Stimulated activated CD8-positive, alpha-beta memory T cell treated with anti-CD3 and anti-CD28 coated beads, Interleukin-15, amount 100 ng/mL, for 4 hours (primary cell): Measurements from ENCODE around the gene GSTM3.
A peak's percentile ranks its signal among the peaks of the same experiment; 100 is the strongest.
"Not testable (repeated sequence)": the region's sequence is repeated elsewhere in the genome, so short reads cannot be mapped to it uniquely, and the experiment has no call there.

Experiments used
- DNase-seq, 2 donors: peaks; one replicate each; pipeline ENCODE4 v3.0.0-alpha.2; 2020; ENCODE audit warnings: low read depth in 2 of 2

GSTM3 gene

GRCh38 chr1:109762039-109762585, 21.3 kb upstream of the GSTM3 start:
- DNase-seq = no peak

- DNase-seq = no peak
Measured at GRCh38 chr1:109761227-109762038, 20.6 kb upstream of the GSTM3 start.

- no peak for DNase-seq
Measured at GRCh38 chr1:109760581-109761226, 19.9 kb upstream of the GSTM3 start.

GRCh38 chr1:109759513-109760334, 18.9 kb upstream of the GSTM3 start:
- DNase-seq = no peak

- DNase-seq = no peak
Measured at GRCh38 chr1:109757936-109758786, 17.3 kb upstream of the GSTM3 start.

DNA sequence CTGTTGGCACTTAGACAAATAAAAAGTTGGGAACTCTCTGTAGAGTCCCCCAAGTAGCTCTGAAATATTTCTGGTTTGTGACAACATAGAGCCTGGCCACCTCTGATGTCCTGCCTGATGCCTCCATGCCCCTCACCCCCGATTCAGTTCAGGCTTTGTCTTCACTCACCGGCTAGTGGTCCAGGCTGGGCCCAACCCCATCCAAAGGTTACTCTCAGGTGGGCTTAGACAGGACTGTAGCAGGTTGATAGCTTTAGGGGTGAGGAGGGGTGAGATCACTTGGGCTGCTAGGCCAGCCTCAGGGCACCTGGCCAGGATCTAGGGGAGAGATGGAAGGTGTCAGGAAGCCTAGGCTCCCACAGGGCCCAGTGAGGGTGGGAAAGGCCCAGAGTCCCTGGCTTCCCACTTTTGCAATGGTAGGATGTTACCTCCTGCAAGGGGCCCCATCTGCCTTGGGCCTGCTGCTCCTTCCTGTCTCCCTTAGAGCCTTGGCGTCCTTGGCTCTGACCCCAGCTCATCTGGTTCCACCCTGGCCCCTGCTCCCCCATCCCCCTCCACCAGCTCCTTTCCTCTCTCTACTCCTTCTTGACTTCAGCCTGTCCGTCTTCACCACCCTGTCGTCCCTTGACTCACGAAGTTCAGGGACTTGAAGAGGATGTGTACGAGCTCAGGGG, 16.1 kb upstream of the GSTM3 start:
- no peak for DNase-seq

DNA sequence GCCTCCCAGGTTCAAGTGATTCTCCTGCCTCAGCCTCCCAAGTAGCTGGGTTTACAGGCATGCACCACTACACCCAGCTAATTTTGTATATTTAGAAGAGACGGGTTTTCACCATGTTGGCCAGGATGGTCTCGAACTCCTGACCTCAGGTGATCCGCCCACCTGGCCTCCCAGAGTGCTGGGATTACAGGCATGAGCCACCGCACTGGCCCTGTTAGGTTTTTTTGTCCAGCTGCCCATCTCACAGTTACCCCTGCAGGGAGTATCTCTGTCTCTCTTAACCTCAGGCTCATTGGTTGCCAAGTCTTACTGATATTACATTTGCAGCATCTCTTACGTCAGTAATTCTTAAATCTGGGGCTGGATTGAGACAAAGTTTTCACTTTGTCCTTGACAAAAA, 15.5 kb upstream of the GSTM3 start:
- not testable (repeated sequence) for DNase-seq

GRCh38 chr1:109754738-109755137, 13.9 kb upstream of the GSTM3 start:
- no peak for DNase-seq

- no peak for DNase-seq
Measured at GRCh38 chr1:109751531-109752260, 10.9 kb upstream of the GSTM3 start.

DNA sequence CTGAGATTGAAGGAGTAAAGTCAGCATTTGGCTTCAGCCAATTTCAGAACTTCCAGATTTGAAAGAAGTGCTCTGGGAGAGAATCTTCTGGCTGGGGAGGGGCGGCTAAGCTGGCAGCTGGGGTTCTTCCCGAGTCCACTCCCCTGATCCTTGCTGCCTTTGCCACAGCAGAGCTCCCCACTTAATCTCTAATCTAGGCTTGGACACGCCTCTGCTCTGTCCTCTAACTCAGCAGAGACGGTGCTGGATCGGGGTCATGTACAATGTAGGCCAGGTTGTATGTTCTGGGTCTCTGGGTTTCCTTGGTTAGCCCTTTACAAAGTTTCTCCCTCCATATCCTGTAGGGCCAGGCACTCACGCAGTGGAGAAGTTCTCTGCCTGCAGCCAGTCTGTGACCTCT, 10.1 kb upstream of the GSTM3 start:
- no peak for DNase-seq

DNA sequence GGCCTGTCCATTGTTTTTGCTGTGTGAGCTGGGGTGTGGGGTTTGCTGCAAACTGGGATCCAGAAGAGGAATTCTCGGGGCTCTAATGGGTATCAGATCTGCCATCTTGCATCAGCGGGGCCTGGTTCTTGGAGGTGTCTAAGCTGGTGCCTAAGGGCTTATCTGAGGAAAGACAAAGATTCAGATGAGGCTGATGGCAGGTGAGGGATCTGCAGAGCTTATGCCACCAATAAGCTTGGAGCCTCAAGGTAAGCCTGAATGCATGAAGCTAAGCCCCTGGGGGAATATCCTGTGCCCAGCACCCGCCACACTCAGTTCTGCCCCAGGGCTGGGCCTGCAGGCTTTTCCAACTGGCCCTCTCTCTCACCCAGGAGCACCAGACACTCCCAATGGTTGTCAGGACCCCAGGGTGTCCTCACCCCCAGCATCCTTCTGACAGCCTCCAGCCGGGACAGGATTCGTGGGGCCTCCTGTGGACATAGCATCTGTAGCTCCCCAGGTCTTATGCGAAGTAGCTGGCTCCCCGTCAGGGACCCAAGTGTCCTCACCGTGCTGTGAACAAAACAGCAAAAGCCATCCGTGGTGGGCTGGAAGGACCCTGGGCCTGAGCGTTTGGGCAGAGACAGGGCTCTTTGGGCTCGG, 9.5 kb upstream of the GSTM3 start:
- DNase-seq = no peak

DNA sequence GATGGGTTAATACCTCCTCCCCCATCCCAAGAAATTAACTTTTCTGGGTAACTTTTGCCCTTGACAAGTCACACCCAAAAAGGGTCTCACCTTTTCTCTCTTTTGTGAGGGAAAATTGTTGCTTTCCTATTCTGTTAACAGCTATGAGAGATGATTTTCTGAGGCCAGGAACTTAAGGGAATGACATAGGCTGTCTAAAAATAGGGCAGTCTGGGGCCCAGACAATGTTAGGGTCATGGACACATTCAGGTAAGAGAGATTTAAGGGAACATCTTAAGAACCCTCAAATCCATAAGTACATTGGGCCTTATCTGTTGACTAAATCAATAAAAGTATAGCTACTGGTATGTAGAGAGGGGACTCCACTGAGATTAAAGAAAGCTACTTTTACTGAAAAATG, 8.4 kb upstream of the GSTM3 start:
- no peak for DNase-seq

DNA sequence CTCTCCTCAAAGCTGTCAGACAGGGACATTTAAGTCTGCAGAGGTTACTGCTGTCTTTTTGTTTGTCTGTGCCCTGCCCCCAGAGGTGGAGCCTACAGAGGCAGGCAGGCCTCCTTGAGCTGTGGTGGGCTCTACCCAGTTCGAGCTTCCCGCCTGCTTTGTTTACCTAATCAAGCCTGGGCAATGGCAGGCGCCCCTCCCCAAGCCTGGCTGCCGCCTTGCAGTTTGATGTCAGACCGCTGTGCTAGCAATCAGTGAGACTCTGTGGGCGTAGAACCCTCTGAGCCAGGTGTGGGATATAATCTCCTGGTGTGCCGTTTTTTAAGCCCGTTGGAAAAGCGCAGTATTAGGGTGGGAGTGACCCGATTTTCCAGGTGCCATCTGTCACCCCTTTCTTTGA, 7.5 kb upstream of the GSTM3 start:
- not testable (repeated sequence) for DNase-seq

- DNase-seq = peak; percentile 68 to 70
Measured at GRCh38 chr1:109739738-109740614, 862 bp downstream of the GSTM3 start.

GRCh38 chr1:109733236-109733870, 7.5 kb downstream of the GSTM3 start:
- no peak for DNase-seq

DNA sequence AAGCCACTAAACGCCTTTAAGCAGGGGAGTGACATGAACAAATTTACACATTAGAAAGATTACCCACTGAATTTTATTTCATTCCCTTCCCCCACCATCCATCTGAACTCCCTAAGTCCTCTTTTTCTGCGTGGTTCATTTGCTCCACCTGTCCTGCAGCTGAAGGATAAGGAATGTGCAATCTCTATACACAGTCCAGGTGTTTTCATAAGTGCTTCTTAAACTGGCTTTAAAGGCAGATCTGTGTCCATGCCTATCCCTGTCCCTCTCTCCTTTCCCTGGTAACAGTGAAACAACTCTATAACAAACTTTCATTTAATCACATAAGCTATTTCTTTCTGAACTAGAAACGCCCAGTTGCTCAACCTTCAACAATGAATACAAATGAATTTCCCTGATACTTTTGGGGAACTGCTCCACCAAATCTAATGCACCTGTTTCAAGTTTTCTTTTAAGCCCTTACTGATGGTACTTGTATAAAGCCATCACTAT, 8.4 kb downstream of the GSTM3 start:
- DNase-seq = no peak

GRCh38 chr1:109730666-109731065, 10.2 kb downstream of the GSTM3 start:
- no peak for DNase-seq

DNA sequence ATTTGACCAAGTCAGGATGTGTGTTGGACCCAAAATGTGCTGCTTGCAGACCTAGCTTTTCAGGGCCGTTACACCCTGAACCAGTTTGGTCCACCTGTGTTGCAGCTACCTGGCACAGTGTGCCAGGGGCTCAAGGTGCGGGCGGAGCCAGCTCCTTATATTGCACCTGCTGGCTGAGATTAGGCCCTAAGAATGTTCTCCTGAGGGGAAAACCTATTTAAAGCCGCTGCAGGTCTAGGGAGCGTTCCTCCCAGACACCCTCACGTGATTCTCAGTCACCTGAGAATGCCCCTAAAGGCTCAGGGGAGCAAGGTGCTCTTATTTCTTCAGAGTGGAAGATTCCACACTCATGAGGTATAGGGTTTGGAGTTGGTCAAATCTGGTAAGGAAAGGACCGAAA, 12.0 kb downstream of the GSTM3 start:
- no peak for DNase-seq
